DMS 273 treated with DMSO at 0.1 percent for 48 hours (cell line): Measurements from ENCODE around the gene MARK1.
"Not testable (repeated sequence)": the region's sequence is repeated elsewhere in the genome, so short reads cannot be mapped to it uniquely, and the experiment has no call there.

ENCODE experiments used
- DNase-seq: peaks from one replicate; lab custom pipeline; 2025; lab: John Stamatoyannopoulos, UW

Gene MARK1

DNA sequence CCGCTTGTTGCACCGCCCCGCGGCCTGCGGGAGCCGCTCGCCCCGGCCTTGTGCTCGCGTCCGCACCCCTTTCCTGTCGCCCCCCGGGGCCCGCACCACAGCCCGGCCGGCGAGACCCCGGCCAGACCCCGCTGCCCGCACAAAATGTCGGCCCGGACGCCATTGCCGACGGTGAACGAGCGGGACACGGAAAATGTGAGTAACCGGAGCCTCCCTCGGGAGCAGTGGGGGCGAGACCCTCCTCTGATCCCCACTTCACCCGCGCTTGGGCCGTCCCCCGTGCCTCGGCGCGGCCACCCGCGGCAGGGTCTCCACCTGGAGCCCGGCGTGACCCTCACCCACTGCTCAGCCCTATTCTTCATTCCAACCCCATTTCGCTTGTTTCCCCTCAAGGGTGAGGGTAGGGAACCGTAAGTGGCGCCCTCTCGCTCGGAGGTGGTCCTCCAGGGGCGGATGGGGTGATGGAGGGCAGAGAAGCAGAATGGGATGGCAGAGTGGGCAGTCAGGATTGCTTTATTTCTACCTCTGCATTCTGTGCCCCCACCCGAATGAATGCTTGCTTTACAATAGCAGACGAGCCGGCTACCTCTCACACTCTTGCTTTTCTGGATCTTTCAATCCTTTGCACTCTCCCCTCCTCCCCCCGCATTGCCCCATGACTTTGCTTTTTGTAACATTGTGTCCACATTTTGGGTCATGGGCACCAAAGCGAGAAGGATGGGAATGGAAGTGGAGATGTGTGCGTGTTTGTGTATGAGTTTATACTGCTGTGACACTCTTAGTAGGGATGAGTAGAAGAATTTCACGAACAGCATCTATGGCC lies 954 bp downstream of the MARK1 start:
- no peak for DNase-seq

DNA sequence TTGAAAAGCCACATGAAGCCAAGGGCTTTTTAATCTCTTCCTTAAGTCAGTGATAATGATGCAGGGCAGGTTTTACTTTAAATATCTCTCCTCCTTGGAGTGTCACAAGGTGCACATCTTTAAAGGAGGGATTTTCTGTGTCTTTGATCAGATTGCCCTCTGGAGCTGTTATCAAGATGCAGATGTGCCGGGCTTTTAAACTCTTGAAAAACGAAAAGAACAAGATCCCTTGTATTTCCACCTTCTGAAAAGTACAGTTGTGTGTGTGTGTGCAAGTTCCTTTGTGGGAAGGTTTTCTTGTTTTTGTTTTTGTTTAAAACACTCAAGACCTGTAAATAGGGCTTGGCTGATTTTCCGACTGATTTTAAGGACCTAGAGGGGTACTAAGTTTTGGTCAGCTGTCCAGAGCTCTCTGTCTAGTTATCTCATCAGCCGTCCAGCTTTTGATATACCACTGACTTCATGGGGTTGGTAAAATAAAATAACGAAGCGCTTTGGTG lies 1.6 kb downstream of the MARK1 start:
- DNase-seq, result no peak

DNA sequence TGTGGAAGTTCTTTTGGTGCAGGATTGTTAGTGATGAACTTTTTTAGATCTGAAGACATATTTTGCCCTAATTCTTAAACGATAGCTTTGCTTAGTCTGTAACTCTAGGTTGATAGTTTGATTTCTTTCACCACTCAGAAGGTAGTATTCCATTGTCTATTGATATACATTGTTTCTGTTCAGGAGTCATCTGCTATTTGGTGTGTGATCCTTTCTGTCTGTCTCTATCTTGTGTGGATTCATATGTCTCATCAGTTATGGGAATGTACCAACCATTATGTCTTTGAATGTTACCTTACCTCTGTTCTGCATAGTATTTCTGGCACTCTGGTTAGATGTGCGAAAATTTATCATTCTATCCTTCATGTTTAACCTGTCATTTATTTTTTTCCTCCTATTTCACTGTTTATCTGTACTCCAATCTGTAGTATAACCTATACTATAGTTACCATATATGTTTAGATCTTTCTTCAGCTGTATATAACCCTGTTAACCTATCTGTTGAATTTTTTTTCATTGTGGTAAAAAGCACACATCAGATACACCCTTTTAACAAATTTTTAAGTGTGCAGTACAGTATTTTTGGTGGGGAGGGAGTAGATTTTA lies 5.7 kb downstream of the MARK1 start:
- no peak for DNase-seq

DNA sequence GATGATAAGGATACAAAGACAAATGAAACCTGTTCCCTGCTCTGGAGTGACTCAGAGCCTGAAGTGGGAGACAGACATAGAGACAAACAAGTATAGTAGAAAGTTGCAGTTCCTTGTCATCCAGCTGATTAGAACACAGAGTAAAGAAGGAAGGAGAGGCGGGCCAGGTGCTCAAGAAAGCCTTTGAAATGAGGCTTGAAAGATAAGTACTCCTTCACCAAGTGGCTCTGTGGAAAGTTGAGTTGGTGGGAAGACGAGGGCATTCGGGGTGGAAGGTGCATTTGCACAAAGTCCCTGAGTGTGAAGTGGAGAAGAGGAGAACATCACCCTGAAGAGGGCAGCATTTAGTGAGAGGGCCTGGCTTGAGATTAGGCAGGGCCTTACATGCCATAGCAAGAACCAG lies 17.0 kb downstream of the MARK1 start:
- DNase-seq, result no peak

DNA sequence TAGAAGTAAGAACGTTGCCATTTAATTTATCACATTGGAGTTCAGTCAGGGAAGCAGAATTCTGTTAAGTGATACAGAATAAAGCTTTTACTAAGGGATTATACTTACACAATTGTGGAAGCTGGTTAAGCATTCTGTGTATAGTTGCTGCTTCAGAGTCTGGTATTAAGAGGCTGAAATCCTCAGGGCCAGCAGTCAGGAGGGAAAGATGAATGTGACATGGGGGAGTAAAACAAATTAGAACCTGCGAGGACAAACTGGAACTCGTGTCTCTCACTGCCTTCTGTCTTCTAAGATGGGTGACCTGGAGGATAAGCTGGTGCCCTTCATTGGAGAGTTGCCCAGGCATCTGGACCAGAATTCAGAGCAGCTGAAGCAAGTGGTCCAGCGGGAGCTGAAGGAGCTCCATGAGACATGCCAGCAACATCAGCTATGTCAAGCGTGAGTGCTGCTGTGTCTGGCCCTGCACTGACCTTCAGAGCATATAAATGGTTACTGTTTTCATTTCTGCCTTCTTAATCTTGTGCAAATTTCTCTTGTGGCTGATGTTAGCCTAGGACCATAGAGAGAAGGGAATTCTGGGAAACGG lies 23.0 kb downstream of the MARK1 start:
- no peak for DNase-seq

DNA sequence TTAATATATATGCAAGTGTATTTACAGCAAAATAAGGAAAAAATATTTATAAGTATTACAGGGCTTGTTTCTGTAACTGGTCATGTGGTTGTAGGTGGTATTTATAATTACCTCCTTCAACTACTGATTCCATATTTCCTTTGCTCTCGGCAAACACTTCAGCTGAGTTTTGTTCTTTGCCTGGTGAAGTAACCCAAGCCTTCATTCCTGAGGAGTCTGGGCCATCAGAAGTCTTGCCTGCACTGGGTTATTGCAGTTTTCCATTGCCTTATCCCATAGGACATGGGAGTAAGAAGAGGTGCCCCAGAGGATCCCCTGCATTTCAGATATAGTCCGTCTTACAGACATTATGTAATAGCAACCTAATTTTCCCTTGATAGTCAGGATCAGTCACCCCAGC lies 23.8 kb downstream of the MARK1 start:
- no peak for DNase-seq

DNA sequence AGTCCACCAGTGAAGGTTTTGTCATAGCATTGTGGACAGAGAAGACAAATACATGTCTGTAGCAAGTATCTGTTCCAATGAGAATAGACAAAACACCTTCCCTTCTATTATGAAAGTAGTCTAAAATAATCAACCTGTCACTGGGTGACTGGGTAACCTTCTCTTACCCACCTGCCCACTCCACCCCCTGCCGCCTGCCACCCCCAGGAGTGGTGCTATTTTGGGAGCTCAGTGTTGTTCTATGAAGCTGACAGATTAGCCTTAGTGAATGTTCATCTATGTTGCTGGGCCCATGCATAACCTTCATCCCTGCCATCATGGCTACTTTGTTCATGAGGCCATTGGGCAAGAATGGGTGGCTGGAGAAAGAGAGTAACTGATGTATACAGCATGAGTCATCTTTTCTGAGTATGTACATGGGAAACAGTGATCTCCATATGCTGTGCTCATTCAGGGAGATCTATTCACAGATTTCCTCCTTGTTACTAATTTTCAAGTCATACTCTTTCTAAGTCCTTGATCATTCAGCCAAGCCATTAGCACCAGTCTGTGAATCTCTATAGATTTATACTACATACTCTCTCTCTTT lies 24.8 kb downstream of the MARK1 start:
- no peak for DNase-seq

DNA sequence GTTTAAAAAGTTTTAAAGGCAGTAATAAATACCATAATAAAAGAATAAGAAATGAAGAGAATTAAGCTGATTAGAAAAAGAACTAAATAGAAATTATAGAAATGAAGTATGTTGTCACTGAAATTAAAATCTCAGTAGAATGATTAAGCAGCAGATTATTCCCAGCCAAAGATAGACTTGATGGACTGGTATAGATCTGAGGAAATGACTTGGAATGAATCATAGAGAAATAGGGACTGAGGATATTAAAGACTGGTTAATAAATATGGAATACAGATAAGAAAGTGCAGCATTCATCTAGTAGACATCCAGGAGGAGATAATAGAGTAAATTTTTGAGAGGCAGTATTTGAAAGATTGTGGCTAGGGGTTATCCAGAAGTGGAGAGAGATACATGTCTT lies 28.7 kb downstream of the MARK1 start:
- no peak for DNase-seq

DNA sequence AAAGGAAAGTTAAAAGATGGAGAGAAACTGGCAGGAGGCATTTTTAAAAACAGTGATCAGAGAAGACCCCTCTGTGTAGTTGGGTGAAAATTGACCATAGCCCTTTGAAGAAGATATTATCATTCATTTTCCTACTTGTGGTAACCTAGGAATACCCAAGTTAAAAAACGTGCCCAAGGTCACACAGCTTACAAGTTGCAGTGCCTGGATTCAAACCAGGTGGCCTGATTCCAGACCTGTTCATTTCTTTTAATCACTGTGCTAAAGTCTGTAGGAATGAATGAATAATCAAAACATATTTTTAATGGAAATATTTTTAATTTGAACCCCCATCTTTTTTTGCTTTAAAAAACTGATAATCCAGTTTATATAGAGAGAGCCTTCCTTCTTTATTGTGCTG lies 35.6 kb downstream of the MARK1 start:
- DNase-seq, result no peak

DNA sequence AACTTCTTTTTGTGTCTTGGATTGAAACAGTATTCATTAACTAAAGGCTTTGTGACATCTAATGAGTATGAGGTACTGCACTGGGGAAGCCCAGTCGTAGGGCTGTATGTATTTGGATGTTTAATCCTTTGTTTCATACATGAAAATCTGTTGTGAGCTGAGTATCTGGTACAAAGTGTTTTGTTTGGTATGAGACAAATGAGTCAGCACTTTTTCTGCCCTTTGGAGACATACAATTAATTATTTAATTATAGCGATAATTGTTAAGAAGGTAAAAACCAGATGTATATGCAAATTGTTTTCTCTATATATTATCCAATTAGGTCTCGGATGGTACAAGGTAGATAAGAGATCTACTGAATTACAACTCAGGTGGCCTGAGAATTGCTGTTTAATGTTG lies 36.3 kb downstream of the MARK1 start:
- DNase-seq, result peak; percentile 16

DNA sequence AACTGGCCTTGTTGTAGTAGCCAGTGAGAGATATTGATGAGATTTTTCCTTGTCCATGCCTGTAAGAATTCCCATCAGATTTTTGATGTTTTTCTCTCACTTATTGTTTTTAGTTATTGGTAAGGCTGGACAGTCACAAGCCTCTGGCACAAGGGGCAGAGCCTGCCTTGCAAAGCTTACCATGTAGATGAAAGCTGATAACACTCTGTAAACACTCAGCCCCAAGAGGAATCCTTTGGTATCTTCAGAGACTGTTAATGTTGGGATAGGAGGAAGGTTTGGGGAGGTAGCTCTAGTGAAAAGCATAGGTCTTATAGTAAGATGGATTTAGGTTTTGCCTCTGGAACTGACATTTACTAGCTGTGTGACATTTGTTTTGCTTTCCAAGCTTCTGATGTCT lies 37.7 kb downstream of the MARK1 start:
- no peak for DNase-seq

DNA sequence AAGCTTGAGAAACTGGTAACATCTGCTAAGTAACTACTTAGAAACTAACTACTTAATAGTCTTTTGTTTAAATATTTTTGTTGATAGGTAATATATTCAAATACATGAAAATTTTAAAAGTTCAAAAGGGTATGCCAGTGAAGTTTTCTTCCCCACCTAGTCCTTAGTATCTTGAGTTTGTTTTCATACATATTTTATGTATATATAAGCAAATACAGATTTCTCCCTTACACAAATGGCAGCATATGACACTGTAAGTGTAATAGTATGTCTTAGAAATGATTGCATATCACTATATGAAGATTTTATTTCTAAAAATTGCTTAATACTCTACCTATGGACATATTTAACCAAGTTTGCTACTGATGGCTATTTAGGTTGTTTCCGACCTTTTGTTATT lies 38.9 kb downstream of the MARK1 start:
- DNase-seq, result no peak

DNA sequence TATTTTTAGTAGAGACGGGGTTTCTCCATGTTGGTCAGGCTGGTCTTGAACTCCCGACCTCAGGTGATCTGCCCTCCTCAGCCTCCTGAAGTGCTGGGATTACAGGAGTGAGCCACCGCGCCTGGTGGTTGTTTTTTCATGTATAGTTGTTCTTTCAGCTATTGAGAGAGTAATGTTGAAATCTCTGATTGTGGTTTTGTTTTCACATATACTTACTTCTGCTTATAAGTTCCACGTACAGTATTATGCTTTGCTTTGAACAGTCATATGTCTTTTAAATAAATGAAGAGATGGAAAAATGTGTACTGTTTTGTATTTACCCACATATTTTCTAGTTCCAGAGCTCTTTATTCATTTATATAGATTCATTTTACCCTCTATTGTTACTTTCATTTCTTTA lies 44.5 kb downstream of the MARK1 start:
- DNase-seq, result no peak

DNA sequence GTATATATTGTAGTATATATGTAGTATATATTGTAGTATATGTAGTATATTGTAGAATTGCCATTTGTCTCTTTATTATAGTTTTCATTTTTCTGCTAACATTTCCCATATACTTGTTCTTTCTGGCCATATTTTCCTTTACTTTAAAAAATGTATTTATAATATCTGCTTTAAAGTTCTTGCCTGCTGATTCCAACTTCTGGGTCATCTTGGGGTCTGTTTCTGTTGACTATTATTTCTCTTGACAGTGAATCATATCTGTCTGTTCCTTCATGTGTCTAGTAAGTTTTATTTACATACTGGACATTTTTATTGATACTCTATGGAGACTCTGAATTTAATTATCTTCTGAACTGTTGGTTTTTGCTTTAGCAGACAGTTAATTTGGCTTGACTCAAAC lies 45.9 kb downstream of the MARK1 start:
- DNase-seq, result no peak

DNA sequence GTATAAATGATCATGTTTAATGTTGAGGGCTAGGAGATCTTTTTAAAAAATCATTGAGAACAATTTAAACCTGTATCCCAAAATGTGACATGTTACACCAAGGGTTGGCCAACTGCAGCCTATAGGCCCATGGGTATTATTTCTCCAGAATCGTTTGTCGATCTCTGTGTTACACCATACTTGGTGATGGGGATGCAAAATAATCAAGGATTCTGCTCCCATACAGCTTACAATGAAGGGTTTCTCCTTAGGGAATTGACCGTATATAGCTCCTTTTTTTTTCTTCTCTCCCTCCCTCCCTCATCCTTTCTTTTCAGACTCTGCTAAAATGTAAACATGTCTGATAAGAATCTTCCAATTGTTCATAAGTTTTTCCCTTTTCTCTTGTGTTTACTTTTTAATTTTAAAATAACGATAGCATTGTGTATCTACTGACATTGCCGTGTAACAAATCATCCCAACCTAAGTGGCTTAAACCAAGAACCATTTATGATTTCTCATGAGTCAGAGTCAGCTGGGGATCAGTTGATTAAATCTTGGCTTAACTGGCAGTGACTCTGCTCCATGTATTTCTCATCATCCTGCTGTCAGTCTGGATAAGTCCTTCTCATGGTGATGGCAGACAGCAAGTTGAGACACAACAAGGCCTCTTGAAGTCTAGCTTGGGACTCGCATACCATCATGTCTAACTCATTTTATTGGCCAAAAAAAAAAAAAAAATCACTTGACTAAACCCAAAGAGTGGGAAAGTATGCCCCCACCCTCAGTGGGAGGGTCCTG lies 48.0 kb downstream of the MARK1 start:
- no peak for DNase-seq

DNA sequence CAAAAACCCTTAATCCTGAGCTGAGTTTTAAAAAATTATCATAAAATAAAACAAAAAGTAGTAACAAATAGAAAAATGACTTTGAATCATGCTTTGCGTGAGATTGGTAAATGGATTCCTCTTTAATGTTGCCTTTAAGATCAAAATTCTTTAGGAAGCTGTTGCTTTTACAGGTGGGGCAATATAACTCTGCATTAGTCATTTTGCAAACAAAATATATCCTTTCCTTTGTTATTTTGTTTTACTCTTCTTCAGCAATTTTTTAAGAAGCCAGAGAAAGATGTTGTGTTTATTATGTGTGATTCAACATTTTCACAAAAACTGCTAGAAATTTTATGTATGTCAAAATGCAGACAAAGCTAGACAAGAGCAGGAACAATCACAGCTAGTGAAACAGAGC lies 50.0 kb downstream of the MARK1 start:
- DNase-seq, result no peak

DNA sequence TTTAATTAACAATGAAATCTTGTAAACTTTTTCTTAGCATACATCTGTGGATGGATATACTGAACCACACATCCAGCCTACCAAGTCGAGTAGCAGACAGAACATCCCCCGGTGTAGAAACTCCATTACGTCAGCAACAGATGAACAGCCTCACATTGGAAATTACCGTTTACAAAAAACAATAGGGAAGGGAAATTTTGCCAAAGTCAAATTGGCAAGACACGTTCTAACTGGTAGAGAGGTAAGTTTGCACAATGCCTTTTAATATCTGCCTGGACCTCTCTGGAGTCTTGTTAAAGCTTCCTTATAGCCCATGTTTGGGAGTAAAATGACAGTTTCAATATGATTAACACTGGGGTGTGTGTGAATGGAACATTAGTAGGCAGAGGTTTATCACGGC lies 51.4 kb downstream of the MARK1 start:
- DNase-seq, result no peak

DNA sequence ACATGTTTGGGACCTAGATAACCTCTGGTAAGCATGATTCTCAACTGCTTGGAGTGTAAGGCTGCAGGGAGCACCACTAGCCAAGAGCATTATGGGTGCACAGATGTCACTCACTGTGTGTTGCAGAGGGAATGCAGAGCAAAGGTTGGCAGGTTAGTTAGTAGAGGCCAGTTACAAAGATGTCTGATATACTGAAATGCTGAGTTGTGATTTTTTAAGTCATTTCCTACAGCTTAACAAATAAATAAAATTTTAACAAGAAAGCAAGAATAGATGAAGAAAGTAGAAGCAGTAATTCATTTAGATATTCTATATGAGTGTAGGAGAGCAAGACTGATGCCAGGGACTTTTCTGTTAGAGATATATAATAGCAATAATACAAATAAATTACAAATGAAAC lies 64.8 kb downstream of the MARK1 start:
- no peak for DNase-seq

DNA sequence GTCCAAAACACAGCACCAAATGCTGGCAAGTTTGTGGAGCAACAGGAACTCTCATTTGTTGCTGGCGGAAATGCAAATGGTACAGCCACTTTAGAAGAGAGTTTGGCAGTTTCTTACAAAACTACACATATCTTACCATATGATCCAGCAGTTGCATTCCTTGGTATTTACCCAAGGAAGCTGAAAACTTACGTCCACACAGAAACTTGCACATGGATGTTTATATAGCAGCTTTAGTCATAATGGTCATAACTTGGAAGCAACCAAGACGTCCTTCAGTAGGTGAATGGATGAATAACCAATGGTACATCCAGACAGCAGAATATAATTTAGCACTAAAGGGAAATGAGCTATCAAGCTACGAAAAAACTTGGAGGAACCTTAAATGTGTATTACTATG lies 66.4 kb downstream of the MARK1 start:
- DNase-seq, result no peak

DNA sequence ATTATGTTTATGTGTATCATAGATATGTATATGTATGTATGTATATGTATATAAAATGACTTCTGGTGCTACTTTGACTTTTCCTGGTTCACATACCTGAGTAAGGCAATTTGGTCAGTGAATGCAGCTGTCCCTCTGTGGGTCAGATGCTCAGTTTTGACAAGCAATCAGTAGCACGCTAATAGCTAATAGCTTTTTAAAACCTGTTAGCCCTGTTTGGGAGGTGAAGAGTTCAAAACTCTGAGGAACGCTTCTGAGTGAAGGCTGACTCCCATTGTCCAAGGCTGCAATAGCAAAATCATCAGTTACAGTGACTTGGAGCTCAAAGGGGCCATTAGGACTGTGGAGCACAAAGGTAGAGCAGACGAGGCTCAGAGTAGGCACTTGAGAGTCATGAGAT lies 67.2 kb downstream of the MARK1 start:
- DNase-seq, result no peak

DNA sequence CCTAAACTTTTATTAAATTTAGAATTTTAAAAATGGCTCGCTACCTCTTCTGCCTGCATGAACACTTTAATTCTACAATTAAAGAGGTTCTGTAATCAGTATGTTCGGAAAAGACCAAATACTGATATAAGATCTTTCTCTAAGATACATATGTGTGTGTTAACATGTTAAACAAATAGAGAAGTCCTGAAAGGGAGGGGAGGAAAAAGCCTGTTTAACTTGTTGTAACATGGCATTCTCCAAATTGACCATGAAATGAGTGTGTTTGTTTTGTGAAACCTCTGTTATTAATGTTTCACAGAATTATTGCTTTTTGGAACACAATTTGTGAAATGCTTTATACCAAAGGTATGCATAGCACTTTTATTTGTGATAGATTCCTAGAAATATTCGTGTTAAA lies 77.0 kb downstream of the MARK1 start:
- DNase-seq, result no peak

DNA sequence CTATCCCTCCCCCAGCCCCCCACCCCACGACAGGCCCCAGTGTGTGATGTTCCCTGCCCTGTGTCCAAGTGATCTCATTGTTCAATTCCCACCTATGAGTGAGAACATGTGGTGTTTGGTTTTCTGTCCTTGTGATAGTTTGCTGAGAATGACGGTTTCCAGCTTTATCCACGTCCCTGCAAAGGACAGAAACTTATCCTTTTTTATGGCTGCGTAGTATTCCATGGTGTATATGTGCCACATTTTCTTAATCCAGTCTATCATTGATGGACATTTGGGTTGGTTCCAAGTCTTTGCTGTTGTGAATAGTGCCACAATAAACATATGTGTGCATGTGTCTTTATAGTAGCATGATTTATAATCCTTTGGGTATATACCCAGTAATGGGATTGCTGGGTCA lies 77.7 kb downstream of the MARK1 start:
- not testable (repeated sequence) for DNase-seq
